NCI-H2081 (cell line): Measurements from ENCODE around the gene GNG13.

Source experiments
- DNase-seq, 2 experiments: peaks; one replicate each; lab custom pipeline; 2025; lab: John Stamatoyannopoulos, UW

GNG13 gene

DNA sequence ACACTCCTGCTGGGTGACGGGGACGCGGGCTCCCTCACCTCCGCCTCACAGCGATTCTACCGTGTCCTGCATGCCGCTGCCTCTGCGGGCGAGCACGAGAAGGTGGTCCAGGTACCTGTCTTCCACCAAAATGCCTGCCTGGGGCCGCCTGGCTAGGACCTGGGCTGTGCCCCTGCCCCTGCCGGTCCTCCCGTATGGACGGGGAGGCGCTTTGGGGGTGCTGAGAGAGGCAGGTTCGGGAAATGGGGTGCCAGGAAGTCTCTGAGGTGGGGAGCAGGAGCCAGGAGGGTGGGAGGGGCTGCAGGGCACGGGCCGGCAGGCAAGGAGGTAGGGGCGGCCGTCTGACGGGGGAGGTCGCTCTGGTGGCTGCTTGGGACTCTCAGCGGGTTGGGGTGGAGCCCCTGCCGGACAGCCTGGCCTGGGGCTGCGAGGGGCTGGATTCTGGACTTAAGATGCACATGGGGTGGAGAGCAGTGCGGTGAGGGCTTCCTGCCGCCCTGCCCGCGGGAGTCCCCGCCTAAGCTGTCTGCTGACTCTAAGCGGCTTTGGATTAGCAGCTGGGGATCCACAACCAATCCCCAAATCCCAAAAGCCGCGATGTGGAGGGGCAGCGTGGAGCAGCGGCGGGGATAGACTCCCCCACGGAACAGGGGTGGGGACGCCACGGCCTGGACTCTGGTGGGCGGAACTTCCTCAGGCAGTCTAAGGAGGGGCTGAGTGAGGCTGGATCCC is 6.3 kb downstream of the GNG13 start:
- no peak for DNase-seq

DNA sequence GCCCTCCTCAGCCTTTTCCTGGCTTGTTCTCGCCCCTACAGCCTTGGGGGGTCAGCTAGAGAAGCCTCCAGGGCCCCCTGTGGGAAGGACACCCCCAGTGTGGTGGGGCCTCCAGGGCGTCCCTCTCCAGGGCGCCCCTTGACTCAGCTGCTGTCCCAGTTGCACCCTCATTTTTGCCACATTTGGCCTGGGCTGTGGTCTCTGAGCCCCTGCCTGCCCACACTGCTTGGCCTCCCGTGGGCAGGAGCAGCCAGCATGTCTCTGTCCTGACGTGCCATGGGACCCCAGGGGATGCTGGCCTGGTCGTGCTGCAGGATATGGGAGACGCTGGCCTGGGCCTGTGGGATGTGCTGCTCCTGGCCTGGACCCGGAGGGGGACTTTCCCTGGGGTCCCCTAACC is 7.1 kb downstream of the GNG13 start:
- no peak for DNase-seq

GRCh38 chr16:792221-792995 is 8.1 kb downstream of the GNG13 start:
- DNase-seq, result no peak

GRCh38 chr16:791131-791530 is 9.4 kb downstream of the GNG13 start:
- no peak for DNase-seq

- DNase-seq, result no peak
These were observed 10.4 kb downstream of the GNG13 start for GRCh38 chr16:790086-790485.

GRCh38 chr16:789191-789850 is 11.2 kb downstream of the GNG13 start:
- DNase-seq, result no peak

DNA sequence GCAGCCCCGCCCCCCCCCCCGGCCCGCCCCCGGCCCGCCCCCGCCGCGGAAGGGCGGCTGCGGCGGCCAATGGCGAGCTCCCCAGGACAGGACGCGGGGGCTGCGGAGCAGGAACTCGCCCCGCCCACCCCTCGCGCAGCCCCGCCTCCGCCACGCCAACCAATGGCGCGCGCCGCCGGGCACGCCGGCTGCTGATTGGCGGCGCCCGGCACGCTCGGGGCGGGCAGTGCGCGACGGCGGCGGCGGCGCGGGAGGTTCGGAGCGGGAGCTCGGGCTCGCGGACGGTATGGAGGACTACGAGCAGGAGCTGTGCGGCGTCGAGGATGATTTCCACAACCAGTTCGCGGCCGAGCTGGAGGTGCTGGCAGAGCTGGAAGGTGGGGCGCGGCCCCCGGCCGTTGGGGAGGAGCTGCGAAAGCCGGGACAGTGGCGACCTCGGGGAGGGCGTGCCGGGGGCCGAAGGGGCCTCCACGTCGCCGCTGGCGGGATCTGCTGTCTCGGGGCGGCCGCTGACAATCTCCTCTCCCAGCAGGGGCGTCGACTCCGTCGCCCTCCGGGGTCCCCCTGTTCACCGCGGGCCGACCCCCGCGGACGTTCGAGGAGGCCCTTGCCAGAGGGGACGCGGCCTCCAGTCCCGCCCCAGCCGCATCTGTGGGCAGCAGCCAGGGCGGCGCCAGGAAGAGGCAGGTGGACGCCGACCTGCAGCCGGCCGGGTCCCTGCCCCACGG is 12.0 kb downstream of the GNG13 start, which contains the start of gene CHTF18:
CHTF18 (plus strand) TSS at position 222 of the 728 bp plus-strand sequence; CDS start at position 287, 65 bp downstream.
- peak; percentile 88 to 91 for DNase-seq

GRCh38 chr16:787978-788398 is 12.5 kb downstream of the GNG13 start, which contains the start of gene RPUSD1:
RPUSD1 (minus strand) TSS chr16:788381; CDS start chr16:787737, 644 bp downstream.
- no peak for DNase-seq

- no peak for DNase-seq
These were observed 13.1 kb downstream of the GNG13 start for GRCh38 chr16:787321-787966.

GRCh38 chr16:785563-786535 is 14.7 kb downstream of the GNG13 start:
- DNase-seq, result no peak

DNA sequence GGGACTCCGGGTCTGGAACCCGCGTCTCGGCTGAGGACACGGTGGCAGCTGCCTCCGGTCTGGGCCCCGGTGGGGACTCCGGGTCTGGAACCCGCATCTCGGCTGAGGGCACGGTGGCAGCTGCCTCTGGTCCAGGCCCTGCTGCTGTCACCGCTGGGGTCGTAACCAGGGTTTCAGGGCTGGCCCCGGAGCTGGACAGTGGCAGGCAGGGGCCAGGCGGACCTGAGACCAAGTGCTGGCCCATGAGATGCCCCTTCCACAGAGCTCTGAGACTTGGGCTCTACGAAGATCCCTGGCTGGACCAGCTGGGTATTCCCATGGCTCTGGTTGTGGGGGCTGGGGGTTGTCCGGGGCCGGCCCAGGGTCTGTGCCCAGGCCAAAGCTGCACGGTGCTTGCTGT is 16.1 kb downstream of the GNG13 start:
- no peak for DNase-seq

DNA sequence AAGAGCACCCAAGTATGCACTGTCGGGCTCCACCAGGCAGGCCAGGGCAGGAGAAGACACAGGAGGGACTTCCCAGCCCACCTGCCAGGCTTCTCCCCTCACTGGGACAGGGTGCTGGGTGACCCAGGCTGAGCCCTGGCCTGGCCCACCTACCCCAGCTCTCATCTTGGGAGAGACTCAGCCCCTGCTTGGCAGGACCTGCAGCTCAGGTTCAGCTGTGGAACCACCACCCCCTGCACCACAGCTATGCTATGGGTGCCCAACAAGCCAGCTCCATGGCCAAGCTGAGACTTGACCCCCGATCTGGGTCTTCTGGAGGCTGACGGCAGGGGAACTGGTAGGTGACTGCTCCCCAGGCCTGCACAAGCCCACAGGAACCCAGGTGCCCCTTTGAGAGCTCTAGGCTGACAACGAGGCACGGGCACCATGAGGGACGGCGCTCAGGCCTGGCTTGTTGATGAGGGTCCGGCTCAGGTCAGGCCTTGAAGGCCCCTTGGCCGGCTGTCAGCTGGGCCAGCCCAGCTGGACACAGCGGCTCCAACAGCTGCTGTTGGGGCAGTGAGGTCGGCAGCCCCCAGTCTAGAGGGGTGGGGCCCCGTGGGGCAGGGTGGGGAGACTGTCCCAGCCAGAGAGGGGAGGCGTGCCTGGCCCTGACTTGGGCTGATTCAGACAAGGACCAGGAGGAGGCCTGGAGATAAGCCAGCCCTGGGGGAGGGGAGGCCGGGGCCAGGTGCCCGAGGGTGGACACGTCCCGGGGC is 17.0 kb downstream of the GNG13 start:
- DNase-seq, result no peak

- DNase-seq, result peak; percentile 60 to 75
These were observed 17.6 kb downstream of the GNG13 start for GRCh38 chr16:782766-783403.

- DNase-seq, result no peak
These were observed 18.3 kb downstream of the GNG13 start for GRCh38 chr16:782258-782657.

GRCh38 chr16:781346-782010 is 19.1 kb downstream of the GNG13 start:
- no peak for DNase-seq

DNA sequence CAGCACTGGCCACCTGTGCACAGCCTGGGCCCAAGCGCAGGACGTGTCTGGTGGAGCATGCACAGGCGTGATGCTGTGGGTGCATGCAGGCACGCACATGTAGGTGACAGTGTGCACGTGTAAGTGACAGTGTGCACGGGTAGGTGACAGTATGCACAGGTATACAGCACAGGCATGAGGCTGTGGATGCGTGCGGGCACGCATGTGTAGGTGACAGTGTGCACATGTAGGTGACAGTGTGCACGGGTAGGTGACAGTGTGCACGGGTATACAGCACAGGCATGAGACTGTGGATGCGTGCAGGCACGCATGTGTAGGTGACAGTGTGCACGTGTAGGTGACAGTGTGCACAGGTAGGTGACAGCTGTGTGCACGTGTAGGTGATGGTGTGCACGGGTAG is 20.2 kb downstream of the GNG13 start:
- no peak for DNase-seq

- no peak for DNase-seq
These were observed 21.0 kb downstream of the GNG13 start for GRCh38 chr16:779561-779960.

DNA sequence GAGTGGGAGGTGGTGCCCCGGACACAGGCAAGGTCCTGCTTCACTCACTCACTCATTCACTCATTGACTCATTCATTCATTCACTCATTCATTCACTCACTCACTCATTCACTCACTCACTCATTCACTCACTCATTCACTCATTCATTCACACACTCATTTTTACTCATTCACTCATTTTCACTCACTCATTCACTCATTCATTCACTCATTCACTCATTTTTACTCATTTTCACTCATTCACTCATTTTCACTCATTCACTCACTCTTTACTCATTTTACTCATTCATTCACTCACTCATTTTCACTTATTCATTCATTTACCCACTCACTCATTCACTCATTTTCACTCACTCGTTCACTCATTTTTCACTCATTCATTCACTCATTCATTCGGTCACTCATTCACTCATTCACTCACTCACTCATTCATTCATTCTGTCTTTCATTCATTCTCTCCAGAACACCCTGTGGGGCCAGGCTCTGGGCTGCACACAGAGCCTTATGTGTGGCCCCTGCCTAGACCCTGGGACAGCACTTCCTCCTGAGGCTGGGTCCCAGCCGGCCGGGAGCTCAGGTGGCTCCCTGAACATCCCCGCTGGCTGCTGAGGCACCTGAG is 21.5 kb downstream of the GNG13 start:
- no peak for DNase-seq
